ENCODE results near the gene GMPPA. TPM values are rescaled to one million over a fixed set of nuclear protein-coding genes. Genes with fewer than 3 reads are reported as not detected.

The GMPPA gene
- total RNA-seq, 2 donors from 2014 or later, result 25.1 to 27.2 TPM

GRCh38 chr2:219473511-219473910, 25.2 kb upstream of the GMPPA start:
- Mint-ChIP-seq H3K4me1 (peaks cover 11% of the 10 kb centered on the region), H3K27ac (peak overlapping the region; percentile 19), H3K4me3 (no peak overlapping the region), H3K27me3 (peaks cover 19% of the 10 kb centered on the region), H3K36me3 (ENCODE audit: low read depth) (peaks cover 3% of the 10 kb centered on the region)
- no peak for DNase-seq
- no peak for ATAC-seq
- H3K9me3 ChIP-seq (ENCODE audit: control insufficient read depth, low read length, poor library complexity, severe bottlenecking), result no peaks in the 10 kb centered on the region

DNA sequence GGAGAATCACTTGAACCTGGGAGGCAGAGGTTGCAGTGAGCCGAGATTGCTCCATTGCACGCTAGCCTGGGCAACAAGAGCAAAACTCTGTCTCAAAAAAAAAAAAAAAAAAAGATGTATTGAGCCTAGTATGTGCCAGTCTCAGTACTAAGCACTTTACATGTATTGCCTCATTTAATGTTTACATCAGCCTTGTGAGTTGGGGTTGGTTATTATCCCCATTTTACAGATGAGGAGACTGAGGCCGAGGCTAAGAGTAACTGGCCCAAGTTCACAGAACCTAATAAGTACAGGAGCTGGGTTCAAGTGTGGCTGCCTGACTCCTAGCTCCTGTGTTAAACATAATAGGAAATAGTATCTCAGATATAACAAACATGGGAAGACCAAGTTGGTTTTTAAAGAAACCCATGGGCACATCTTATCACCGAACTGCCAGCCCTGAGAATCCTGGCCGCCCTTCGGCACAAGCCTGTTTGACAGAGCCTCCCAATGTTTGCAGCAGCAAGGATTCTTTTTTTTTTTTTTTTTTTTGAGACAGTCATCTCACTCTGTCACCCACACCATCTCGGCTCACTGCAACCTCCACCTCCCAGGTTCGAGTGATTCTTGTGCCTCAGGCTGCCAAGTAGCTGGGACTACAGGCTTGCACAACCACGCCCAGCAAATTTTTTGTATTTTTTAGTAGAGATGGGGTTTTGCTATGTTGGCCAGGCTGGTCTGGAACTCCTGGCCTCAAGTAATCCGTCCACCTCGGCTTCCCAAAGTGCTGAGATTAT, 24.2 kb upstream of the GMPPA start:
- no peaks in the 10 kb centered on the region for H3K9me3 ChIP-seq (ENCODE audit: control insufficient read depth, low read length, poor library complexity, severe bottlenecking)
- Mint-ChIP-seq H3K27me3 (peaks cover 21% of the 10 kb centered on the region), H3K4me1 (peaks cover 11% of the 10 kb centered on the region), H3K4me3 (no peak overlapping the region), H3K27ac (peak overlapping the region; percentile 19), H3K36me3 (ENCODE audit: low read depth) (peaks cover 3% of the 10 kb centered on the region)
- ATAC-seq, result no peak
- no peak for DNase-seq

- H3K4me1 Mint-ChIP-seq, result peaks cover 11% of the 10 kb centered on the region
- no peak overlapping the region for H3K4me3 Mint-ChIP-seq
- no peaks in the 10 kb centered on the region for H3K9me3 ChIP-seq (ENCODE audit: control insufficient read depth, low read length, poor library complexity, severe bottlenecking)
- ATAC-seq (no peak), DNase-seq (no peak)
- H3K36me3 Mint-ChIP-seq (ENCODE audit: low read depth), result peaks cover 3% of the 10 kb centered on the region
- H3K27ac Mint-ChIP-seq, result no peak overlapping the region
- peaks cover 25% of the 10 kb centered on the region for H3K27me3 Mint-ChIP-seq
Observed at GRCh38 chr2:219475278-219475677, 23.4 kb upstream of the GMPPA start.

- no peak overlapping the region for H3K27ac Mint-ChIP-seq
- no peaks in the 10 kb centered on the region for H3K9me3 ChIP-seq (ENCODE audit: control insufficient read depth, low read length, poor library complexity, severe bottlenecking)
- no peak overlapping the region for H3K4me3 Mint-ChIP-seq
- H3K4me1 Mint-ChIP-seq, result peaks cover 8% of the 10 kb centered on the region
- peak; percentile 28 to 52 (median 37) for DNase-seq
- ATAC-seq, result peak; percentile 82
- H3K36me3 Mint-ChIP-seq (ENCODE audit: low read depth), result peaks cover 3% of the 10 kb centered on the region
- peaks cover 23% of the 10 kb centered on the region for H3K27me3 Mint-ChIP-seq
Observed at GRCh38 chr2:219475697-219476651, 22.7 kb upstream of the GMPPA start.

- Mint-ChIP-seq H3K27me3 (peaks cover 22% of the 10 kb centered on the region), H3K4me3 (no peak overlapping the region), H3K36me3 (ENCODE audit: low read depth) (no peaks in the 10 kb centered on the region), H3K27ac (no peak overlapping the region), H3K4me1 (peaks cover 5% of the 10 kb centered on the region)
- ATAC-seq, result no peak
- no peaks in the 10 kb centered on the region for H3K9me3 ChIP-seq (ENCODE audit: control insufficient read depth, low read length, poor library complexity, severe bottlenecking)
- no peak for DNase-seq
Observed at GRCh38 chr2:219476652-219477151, 22.0 kb upstream of the GMPPA start.

GRCh38 chr2:219477179-219477578, 21.5 kb upstream of the GMPPA start:
- no peaks in the 10 kb centered on the region for H3K36me3 Mint-ChIP-seq (ENCODE audit: low read depth)
- ATAC-seq (no peak), DNase-seq (no peak)
- no peak overlapping the region for H3K4me3 Mint-ChIP-seq
- H3K27me3 Mint-ChIP-seq, result peaks cover 27% of the 10 kb centered on the region
- H3K27ac Mint-ChIP-seq, result no peak overlapping the region
- H3K4me1 Mint-ChIP-seq, result peaks cover 5% of the 10 kb centered on the region
- H3K9me3 ChIP-seq (ENCODE audit: control insufficient read depth, low read length, poor library complexity, severe bottlenecking), result no peaks in the 10 kb centered on the region

- H3K9me3 ChIP-seq (ENCODE audit: control insufficient read depth, low read length, poor library complexity, severe bottlenecking), result no peaks in the 10 kb centered on the region
- H3K27ac Mint-ChIP-seq, result no peak overlapping the region
- DNase-seq (no peak), ATAC-seq (no peak)
- no peak overlapping the region for H3K4me3 Mint-ChIP-seq
- peaks cover 5% of the 10 kb centered on the region for H3K4me1 Mint-ChIP-seq
- peaks cover 30% of the 10 kb centered on the region for H3K27me3 Mint-ChIP-seq
- H3K36me3 Mint-ChIP-seq (ENCODE audit: low read depth), result no peaks in the 10 kb centered on the region
Observed at GRCh38 chr2:219477815-219478214, 20.9 kb upstream of the GMPPA start.

GRCh38 chr2:219478916-219479315, 19.8 kb upstream of the GMPPA start:
- peaks cover 6% of the 10 kb centered on the region for H3K4me1 Mint-ChIP-seq
- DNase-seq (no peak), ATAC-seq (no peak)
- no peak overlapping the region for H3K4me3 Mint-ChIP-seq
- H3K9me3 ChIP-seq (ENCODE audit: control insufficient read depth, low read length, poor library complexity, severe bottlenecking), result no peaks in the 10 kb centered on the region
- peaks cover 34% of the 10 kb centered on the region for H3K27me3 Mint-ChIP-seq
- no peak overlapping the region for H3K27ac Mint-ChIP-seq
- H3K36me3 Mint-ChIP-seq (ENCODE audit: low read depth), result no peaks in the 10 kb centered on the region

DNA sequence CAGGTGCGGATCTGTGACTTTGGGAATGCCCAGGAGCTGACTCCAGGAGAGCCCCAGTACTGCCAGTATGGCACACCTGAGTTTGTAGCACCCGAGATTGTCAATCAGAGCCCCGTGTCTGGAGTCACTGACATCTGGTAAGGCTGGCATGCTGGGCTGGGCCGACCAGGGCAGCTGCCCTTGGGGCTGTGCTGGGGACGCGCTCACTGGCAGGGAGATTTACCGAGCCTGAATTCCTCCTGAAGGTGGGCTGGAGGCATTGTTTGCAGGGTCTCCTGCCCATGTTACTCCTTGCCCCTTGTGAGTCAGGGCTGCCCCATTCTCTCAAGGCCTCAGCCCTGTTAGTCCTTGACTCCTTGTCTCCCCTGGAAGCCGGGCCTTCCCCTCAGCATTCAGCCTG, 18.7 kb upstream of the GMPPA start:
- H3K27ac Mint-ChIP-seq, result no peak overlapping the region
- H3K27me3 Mint-ChIP-seq, result peaks cover 39% of the 10 kb centered on the region
- ATAC-seq (no peak), DNase-seq (no peak)
- no peak overlapping the region for H3K4me3 Mint-ChIP-seq
- no peaks in the 10 kb centered on the region for H3K9me3 ChIP-seq (ENCODE audit: control insufficient read depth, low read length, poor library complexity, severe bottlenecking)
- H3K4me1 Mint-ChIP-seq, result peaks cover 7% of the 10 kb centered on the region
- no peaks in the 10 kb centered on the region for H3K36me3 Mint-ChIP-seq (ENCODE audit: low read depth)

DNA sequence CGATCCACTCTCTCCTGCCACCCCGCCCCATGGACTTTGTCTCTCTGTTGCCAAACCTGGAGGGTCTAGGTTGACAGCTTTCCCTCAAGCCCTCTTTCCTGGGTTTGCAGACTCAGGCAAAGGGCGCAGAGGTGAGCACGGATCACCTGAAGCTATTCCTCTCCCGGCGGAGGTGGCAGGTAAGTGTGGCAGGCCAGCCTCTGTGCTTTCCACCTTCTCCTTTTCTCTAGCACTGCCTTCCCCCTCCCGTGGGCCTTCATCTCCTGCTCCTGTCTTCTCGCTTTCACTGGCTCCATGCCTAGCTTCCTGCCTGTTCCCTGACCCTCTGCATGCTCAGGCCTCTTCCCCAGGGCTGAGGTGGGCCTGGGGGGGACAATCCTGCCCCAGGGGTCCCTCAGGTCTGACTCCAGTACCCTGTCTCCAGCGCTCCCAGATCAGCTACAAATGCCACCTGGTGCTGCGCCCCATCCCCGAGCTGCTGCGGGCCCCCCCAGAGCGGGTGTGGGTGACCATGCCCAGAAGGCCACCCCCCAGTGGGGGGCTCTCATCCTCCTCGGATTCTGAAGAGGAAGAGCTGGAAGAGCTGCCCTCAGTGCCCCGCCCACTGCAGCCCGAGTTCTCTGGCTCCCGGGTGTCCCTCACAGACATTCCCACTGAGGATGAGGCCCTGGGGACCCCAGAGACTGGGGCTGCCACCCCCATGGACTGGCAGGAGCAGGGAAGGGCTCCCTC, 15.9 kb upstream of the GMPPA start:
- Mint-ChIP-seq H3K4me3 (no peak overlapping the region), H3K36me3 (ENCODE audit: low read depth) (no peaks in the 10 kb centered on the region), H3K4me1 (peaks cover 2% of the 10 kb centered on the region), H3K27ac (no peak overlapping the region), H3K27me3 (peaks cover 55% of the 10 kb centered on the region)
- no peak for ATAC-seq
- DNase-seq, result no peak
- H3K9me3 ChIP-seq (ENCODE audit: control insufficient read depth, low read length, poor library complexity, severe bottlenecking), result no peaks in the 10 kb centered on the region

DNA sequence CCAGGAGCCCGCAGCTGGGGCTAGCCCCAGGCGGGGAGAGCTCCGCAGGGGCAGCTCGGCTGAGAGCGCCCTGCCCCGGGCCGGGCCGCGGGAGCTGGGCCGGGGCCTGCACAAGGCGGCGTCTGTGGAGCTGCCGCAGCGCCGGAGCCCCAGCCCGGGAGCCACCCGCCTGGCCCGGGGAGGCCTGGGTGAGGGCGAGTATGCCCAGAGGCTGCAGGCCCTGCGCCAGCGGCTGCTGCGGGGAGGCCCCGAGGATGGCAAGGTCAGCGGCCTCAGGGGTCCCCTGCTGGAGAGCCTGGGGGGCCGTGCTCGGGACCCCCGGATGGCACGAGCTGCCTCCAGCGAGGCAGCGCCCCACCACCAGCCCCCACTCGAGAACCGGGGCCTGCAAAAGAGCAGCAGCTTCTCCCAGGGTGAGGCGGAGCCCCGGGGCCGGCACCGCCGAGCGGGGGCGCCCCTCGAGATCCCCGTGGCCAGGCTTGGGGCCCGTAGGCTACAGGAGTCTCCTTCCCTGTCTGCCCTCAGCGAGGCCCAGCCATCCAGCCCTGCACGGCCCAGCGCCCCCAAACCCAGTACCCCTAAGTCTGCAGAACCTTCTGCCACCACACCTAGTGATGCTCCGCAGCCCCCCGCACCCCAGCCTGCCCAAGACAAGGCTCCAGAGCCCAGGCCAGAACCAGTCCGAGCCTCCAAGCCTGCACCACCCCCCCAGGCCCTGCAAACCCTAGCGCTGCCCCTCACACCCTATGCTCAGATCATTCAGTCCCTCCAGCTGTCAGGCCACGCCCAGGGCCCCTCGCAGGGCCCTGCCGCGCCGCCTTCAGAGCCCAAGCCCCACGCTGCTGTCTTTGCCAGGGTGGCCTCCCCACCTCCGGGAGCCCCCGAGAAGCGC, 15.0 kb upstream of the GMPPA start:
- Mint-ChIP-seq H3K4me1 (peaks cover 2% of the 10 kb centered on the region), H3K36me3 (ENCODE audit: low read depth) (no peaks in the 10 kb centered on the region), H3K27ac (no peak overlapping the region), H3K4me3 (peak overlapping the region; percentile 83), H3K27me3 (peaks cover 61% of the 10 kb centered on the region)
- no peaks in the 10 kb centered on the region for H3K9me3 ChIP-seq (ENCODE audit: control insufficient read depth, low read length, poor library complexity, severe bottlenecking)
- DNase-seq (no peak), ATAC-seq (peak; percentile 35)

Data from T-helper 17 cell (primary cell).